GM23338 (cell line): ENCODE measurements around the gene CRISP1. TPM values are rescaled to one million over a fixed set of nuclear protein-coding genes. Genes with fewer than 3 reads are reported as not detected.

Experiments
- ATAC-seq: fragments of 200-7000 bp; cut with Tn5 transposase; 3 replicates; pipeline ENCODE4 v1.9.1; 2020
- DNase-seq: peaks from one replicate; pipeline ENCODE4 v3.0.0-alpha.2; 2015; ENCODE audit warnings: low spot score
- H2AFZ ChIP-seq: fragments of 200-600 bp; sonication (generic); 2 replicates; pipeline ENCODE4 v1.8.0; 2016; ENCODE audit warnings: antibody characterized with exemption, mild to moderate bottlenecking, moderate library complexity
- H3F3A ChIP-seq: fragments of 200-600 bp; sonication (generic); replicated peaks from 2 replicates; pipeline ENCODE4 v1.8.0; 2017; ENCODE audit warnings: antibody characterized with exemption, mixed run types, low read depth
- H3K27ac ChIP-seq: fragments of 200-600 bp; sonication (generic); 2 replicates; pipeline ENCODE4 v1.6.1; 2016; ENCODE audit warnings: low read depth
- H3K27me3 ChIP-seq: fragments of 200-600 bp; sonication (generic); 2 replicates; pipeline ENCODE4 v1.8.0; 2016; ENCODE audit warnings: mild to moderate bottlenecking, mixed run types, moderate library complexity; ENCODE audit not compliant: insufficient read depth
- H3K36me3 ChIP-seq: fragments of 200-600 bp; sonication (generic); 2 replicates; pipeline ENCODE4 v1.8.0; 2016; ENCODE audit warnings: mild to moderate bottlenecking; ENCODE audit not compliant: insufficient read depth
- H3K4me1 ChIP-seq: fragments of 200-600 bp; sonication (generic); 2 replicates; pipeline ENCODE4 v1.8.0; 2016; ENCODE audit warnings: mild to moderate bottlenecking, moderate library complexity; ENCODE audit not compliant: insufficient read depth
- H3K4me2 ChIP-seq: fragments of 200-600 bp; sonication (generic); 2 replicates; pipeline ENCODE4 v1.7.1; 2017; ENCODE audit warnings: mixed run types
- H3K4me3 ChIP-seq: fragments of 200-600 bp; sonication (generic); 2 replicates; pipeline ENCODE4 v1.6.1; 2016; ENCODE audit warnings: mixed run types
- H3K79me2 ChIP-seq: fragments of 200-600 bp; sonication (generic); replicated peaks from 2 replicates; pipeline ENCODE4 v1.8.0; 2017; ENCODE audit warnings: mild to moderate bottlenecking; ENCODE audit not compliant: insufficient read depth
- H3K9me2 ChIP-seq: fragments of 200-600 bp; sonication (generic); 2 replicates; pipeline ENCODE4 v1.8.0; 2017; ENCODE audit not compliant: insufficient read depth
- H4K20me1 ChIP-seq: fragments of 200-600 bp; sonication (generic); replicated peaks from 2 replicates; pipeline ENCODE4 v1.8.0; 2017; ENCODE audit warnings: mild to moderate bottlenecking; ENCODE audit not compliant: insufficient read depth
- H3K27ac Mint-ChIP-seq: 2 replicates; pipeline ENCODE4 v1.8.0; 2020; ENCODE audit warnings: inconsistent platforms, mild to moderate bottlenecking, moderate library complexity, mixed read lengths
- H3K27me3 Mint-ChIP-seq: 3 replicates; pipeline ENCODE4 v1.8.0; 2022; ENCODE audit warnings: low read depth, mild to moderate bottlenecking, moderate library complexity, mixed read lengths, inconsistent platforms; ENCODE audit not compliant: insufficient read depth, poor library complexity
- H3K36me3 Mint-ChIP-seq: 3 replicates; pipeline ENCODE4 v1.8.0; 2021; ENCODE audit warnings: low read depth, mild to moderate bottlenecking, inconsistent platforms, moderate library complexity, mixed read lengths
- H3K4me1 Mint-ChIP-seq: 3 replicates; pipeline ENCODE4 v1.8.0; 2020; ENCODE audit warnings: mild to moderate bottlenecking, inconsistent platforms, mixed read lengths
- H3K4me3 Mint-ChIP-seq: 3 replicates; pipeline ENCODE4 v1.8.0; 2021; ENCODE audit warnings: moderate library complexity, mild to moderate bottlenecking, inconsistent platforms, mixed read lengths
- H3K9me3 Mint-ChIP-seq: 3 replicates; pipeline ENCODE4 v1.8.0; 2020; ENCODE audit warnings: moderate library complexity, mild to moderate bottlenecking, inconsistent platforms, mixed read lengths
- CREB1 ChIP-seq: fragments of 250-450 bp; sonication (Bioruptor Pico); IDR thresholded peaks from 2 replicates; pipeline ENCODE4 v1.5.0; 2020; ENCODE audit warnings: low read depth, mild to moderate bottlenecking, moderate library complexity
- EZH2 ChIP-seq: fragments of 200-600 bp; sonication (generic); IDR thresholded peaks from one replicate; pipeline ENCODE4 v1.8.0; 2017; ENCODE audit warnings: antibody characterized with exemption, mild to moderate bottlenecking, low read depth; ENCODE audit not compliant: unreplicated experiment
- EZH2phosphoT487 ChIP-seq: fragments of 200-600 bp; sonication (generic); IDR thresholded peaks from one replicate; pipeline ENCODE4 v1.8.1; 2018; ENCODE audit warnings: antibody characterized with exemption; ENCODE audit not compliant: unreplicated experiment
- NANOG ChIP-seq: IDR thresholded peaks from 2 replicates; pipeline ENCODE4 v1.6.1; 2016; ENCODE audit warnings: antibody characterized with exemption, borderline replicate concordance
- POLR2AphosphoS5 ChIP-seq: IDR thresholded peaks from 2 replicates; pipeline ENCODE4 v1.6.1; 2016; ENCODE audit warnings: antibody characterized with exemption, low read depth
- STAT1 ChIP-seq: IDR thresholded peaks from one replicate; pipeline ENCODE4 v1.6.1; 2016; ENCODE audit warnings: antibody characterized with exemption; ENCODE audit not compliant: unreplicated experiment
- ZNF114 ChIP-seq: fragments of 250-450 bp; sonication (Bioruptor Pico); IDR thresholded peaks from 2 replicates; pipeline ENCODE4 v1.5.0; 2020; ENCODE audit warnings: mild to moderate bottlenecking, moderate library complexity
- ZNF331 ChIP-seq: fragments of 250-450 bp; sonication (Bioruptor Pico); IDR thresholded peaks from 2 replicates; pipeline ENCODE4 v1.5.0; 2020; ENCODE audit warnings: low read depth, mild to moderate bottlenecking, moderate library complexity
- polyA plus RNA-seq: library from polyadenylated mRNA; unstranded; fragments of >200 nt; fragmentation: Nextera tagmentation; extraction: Ambion mirVana; gene quantifications from 2 replicates; pipeline ENCODE4 v1.2.1, GENCODE V29; 2016
- total RNA-seq: library from RNA; depleted of rRNA; stranded (reverse); fragments of >200 nt; shearing (Covaris generic); gene quantifications from 2 replicates; pipeline ENCODE4 v1.2.3, GENCODE V29; 2014
- TF ChIP-seq, protein P1 (sequence below): IDR thresholded peaks from one replicate; pipeline ENCODE4 v1.6.1; 2018; ENCODE audit warnings: antibody characterized with exemption; ENCODE audit not compliant: unreplicated experiment
- TF ChIP-seq, protein P2 (sequence below), 2 experiments: fragments of 200-600 bp in 1 of 2; sonication (generic) in 1 of 2; conservative IDR thresholded peaks; 2 replicates each; pipeline versions ENCODE4 v1.5.1 to v1.6.1; 2016 to 2017; ENCODE audit warnings: antibody characterized with exemption in 2 of 2, low read depth in 2 of 2, mild to moderate bottlenecking in 2 of 2, moderate library complexity in 1 of 2
- TF ChIP-seq, protein P3 (sequence below): IDR thresholded peaks from 2 replicates; pipeline ENCODE4 v1.6.1; 2016; ENCODE audit warnings: antibody characterized with exemption

Gene CRISP1
- total and polyA plus RNA-seq, 2 experiments from 2014 or later, result not detected

DNA sequence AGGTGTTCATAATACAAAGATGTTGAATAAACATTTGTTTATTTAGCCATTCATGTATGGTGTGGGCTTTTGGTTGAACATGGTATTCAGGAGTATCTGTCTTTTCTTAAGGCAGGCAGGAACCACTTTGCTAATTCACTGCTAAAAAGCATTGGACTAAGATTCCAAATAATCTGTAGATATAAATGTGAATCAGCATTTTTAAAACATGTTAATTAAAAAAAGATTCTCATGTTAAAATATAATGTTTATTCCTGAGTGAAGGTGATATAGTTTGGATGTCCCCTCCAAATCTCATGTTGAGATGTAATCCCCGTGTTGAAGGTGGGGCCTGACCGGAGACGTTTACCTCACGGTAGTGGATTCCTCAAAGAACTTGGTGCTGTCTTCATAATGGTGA lies 19.3 kb downstream of the CRISP1 start:
- Histone ChIP-seq H3K36me3 (no peaks in the 10 kb centered on the region), H2AFZ (no peak overlapping the region), H3K4me3 (no peak overlapping the region), H3K4me1 (no peaks in the 10 kb centered on the region), H3K9me2 (no peaks in the 10 kb centered on the region), H3F3A (no peaks in the 10 kb centered on the region), H3K79me2 (no peaks in the 10 kb centered on the region), H3K4me2 (no peak overlapping the region), H4K20me1 (no peaks in the 10 kb centered on the region), H3K27me3 (no peaks in the 10 kb centered on the region), H3K27ac (no peak overlapping the region)
- Mint-ChIP-seq H3K36me3 (no peaks in the 10 kb centered on the region; the same call in 2 of the 3 replicates), H3K27me3 (no peaks in the 10 kb centered on the region), H3K4me3 (no peak overlapping the region), H3K27ac (no peak overlapping the region), H3K4me1 (peaks cover 5% of the 10 kb centered on the region; the same call in 2 of the 3 replicates), H3K9me3 (peaks cover 5% of the 10 kb centered on the region; the same call in 2 of the 3 replicates)
- DNase-seq (no peak), ATAC-seq (no peak)
- TF ChIP-seq STAT1 (no peak), POLR2AphosphoS5 (no peak)
- TF ChIP-seq, protein P1, sequence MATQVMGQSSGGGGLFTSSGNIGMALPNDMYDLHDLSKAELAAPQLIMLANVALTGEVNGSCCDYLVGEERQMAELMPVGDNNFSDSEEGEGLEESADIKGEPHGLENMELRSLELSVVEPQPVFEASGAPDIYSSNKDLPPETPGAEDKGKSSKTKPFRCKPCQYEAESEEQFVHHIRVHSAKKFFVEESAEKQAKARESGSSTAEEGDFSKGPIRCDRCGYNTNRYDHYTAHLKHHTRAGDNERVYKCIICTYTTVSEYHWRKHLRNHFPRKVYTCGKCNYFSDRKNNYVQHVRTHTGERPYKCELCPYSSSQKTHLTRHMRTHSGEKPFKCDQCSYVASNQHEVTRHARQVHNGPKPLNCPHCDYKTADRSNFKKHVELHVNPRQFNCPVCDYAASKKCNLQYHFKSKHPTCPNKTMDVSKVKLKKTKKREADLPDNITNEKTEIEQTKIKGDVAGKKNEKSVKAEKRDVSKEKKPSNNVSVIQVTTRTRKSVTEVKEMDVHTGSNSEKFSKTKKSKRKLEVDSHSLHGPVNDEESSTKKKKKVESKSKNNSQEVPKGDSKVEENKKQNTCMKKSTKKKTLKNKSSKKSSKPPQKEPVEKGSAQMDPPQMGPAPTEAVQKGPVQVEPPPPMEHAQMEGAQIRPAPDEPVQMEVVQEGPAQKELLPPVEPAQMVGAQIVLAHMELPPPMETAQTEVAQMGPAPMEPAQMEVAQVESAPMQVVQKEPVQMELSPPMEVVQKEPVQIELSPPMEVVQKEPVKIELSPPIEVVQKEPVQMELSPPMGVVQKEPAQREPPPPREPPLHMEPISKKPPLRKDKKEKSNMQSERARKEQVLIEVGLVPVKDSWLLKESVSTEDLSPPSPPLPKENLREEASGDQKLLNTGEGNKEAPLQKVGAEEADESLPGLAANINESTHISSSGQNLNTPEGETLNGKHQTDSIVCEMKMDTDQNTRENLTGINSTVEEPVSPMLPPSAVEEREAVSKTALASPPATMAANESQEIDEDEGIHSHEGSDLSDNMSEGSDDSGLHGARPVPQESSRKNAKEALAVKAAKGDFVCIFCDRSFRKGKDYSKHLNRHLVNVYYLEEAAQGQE, result no peak

DNA sequence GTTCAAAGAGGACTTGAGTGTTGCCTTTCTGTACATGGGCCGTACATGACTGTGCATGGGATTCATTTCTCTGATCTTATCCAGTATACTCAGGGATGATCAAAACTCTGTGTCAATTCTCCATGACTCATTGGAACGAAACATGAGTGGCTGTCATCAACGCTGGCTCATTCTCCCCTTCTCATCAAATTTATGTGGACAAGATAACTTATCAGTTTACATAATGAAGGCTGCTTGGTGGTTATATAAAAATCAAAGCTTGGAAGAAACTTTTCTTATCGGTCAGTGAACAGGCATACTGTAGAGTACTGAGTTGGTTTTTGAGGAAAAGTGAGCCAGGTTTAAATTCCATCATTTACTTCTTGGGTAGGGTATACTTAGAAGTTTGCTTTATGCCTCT lies 24.9 kb downstream of the CRISP1 start:
- Histone ChIP-seq H3K36me3 (no peaks in the 10 kb centered on the region), H3K4me3 (no peak overlapping the region), H3K27me3 (no peaks in the 10 kb centered on the region), H3F3A (no peaks in the 10 kb centered on the region), H3K27ac (no peak overlapping the region), H3K4me2 (no peak overlapping the region), H3K9me2 (no peaks in the 10 kb centered on the region), H4K20me1 (no peaks in the 10 kb centered on the region), H2AFZ (no peak overlapping the region), H3K4me1 (no peaks in the 10 kb centered on the region), H3K79me2 (no peaks in the 10 kb centered on the region)
- Mint-ChIP-seq H3K9me3 (no peaks in the 10 kb centered on the region), H3K36me3 (no peaks in the 10 kb centered on the region), H3K27ac (no peak overlapping the region), H3K4me1 (peaks cover 3% of the 10 kb centered on the region; the same call in 2 of the 3 replicates), H3K4me3 (no peak overlapping the region), H3K27me3 (no peaks in the 10 kb centered on the region)
- ATAC-seq, result no peak
- DNase-seq, result no peak
- no peak for TF ChIP-seq CREB1 (CRISPR knock-in tag)
- TF ChIP-seq, protein P1, result no peak
- no peak for TF ChIP-seq NANOG
- TF ChIP-seq, protein P2, sequence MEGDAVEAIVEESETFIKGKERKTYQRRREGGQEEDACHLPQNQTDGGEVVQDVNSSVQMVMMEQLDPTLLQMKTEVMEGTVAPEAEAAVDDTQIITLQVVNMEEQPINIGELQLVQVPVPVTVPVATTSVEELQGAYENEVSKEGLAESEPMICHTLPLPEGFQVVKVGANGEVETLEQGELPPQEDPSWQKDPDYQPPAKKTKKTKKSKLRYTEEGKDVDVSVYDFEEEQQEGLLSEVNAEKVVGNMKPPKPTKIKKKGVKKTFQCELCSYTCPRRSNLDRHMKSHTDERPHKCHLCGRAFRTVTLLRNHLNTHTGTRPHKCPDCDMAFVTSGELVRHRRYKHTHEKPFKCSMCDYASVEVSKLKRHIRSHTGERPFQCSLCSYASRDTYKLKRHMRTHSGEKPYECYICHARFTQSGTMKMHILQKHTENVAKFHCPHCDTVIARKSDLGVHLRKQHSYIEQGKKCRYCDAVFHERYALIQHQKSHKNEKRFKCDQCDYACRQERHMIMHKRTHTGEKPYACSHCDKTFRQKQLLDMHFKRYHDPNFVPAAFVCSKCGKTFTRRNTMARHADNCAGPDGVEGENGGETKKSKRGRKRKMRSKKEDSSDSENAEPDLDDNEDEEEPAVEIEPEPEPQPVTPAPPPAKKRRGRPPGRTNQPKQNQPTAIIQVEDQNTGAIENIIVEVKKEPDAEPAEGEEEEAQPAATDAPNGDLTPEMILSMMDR (conservative IDR thresholded peaks at IDR 0.05; ENCODE audit: low read depth in 2 of 2), result no peak
- no peak for TF ChIP-seq ZNF114 (CRISPR knock-in tag)
- TF ChIP-seq, protein P3, sequence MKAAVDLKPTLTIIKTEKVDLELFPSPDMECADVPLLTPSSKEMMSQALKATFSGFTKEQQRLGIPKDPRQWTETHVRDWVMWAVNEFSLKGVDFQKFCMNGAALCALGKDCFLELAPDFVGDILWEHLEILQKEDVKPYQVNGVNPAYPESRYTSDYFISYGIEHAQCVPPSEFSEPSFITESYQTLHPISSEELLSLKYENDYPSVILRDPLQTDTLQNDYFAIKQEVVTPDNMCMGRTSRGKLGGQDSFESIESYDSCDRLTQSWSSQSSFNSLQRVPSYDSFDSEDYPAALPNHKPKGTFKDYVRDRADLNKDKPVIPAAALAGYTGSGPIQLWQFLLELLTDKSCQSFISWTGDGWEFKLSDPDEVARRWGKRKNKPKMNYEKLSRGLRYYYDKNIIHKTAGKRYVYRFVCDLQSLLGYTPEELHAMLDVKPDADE, result no peak
- TF ChIP-seq ZNF331 (CRISPR knock-in tag), result no peak
- no peak for TF ChIP-seq STAT1
- TF ChIP-seq POLR2AphosphoS5, result no peak
- TF ChIP-seq EZH2phosphoT487, result no peak
- TF ChIP-seq EZH2, result no peak
